Measurements from ENCODE around the gene CCDC40. TPM values are rescaled to one million over a fixed set of nuclear protein-coding genes. Genes with fewer than 3 reads are reported as not detected.

Gene CCDC40
- total and polyA plus RNA-seq, 2 of the 13 experiments (the other 11 are each of a cell fraction or from before 2014, with no cell fraction given), result 4.1 to 5.5 TPM

GRCh38 chr17:80147035-80147822 is 110.8 kb downstream of the CCDC40 start, which contains the start of gene EIF4A3 (continued):
- TF ChIP-seq ZNF263 (CRISPR knock-in tag; IDR thresholded peaks at IDR 0.05) (no peak), NAIF1 (CRISPR knock-in tag; IDR thresholded peaks at IDR 0.05; ENCODE audit: borderline replicate concordance) (peak; percentile 81; the same call in 1 of the 2 replicates), ZNF451 (CRISPR knock-in tag; IDR thresholded peaks at IDR 0.05) (peak; percentile 99), RORA (CRISPR knock-in tag; IDR thresholded peaks at IDR 0.05) (no peak), SRSF1 (optimal IDR thresholded peaks at IDR 0.05; ENCODE audit: low read depth, low read length) (peak; percentile 82), DRAP1 (CRISPR knock-in tag; IDR thresholded peaks at IDR 0.05) (peak; percentile 100), TERF1 (CRISPR knock-in tag; IDR thresholded peaks at IDR 0.05) (no peak; the same call in 1 of the 2 replicates), ZNF691 (CRISPR knock-in tag; IDR thresholded peaks at IDR 0.05; ENCODE audit: borderline replicate concordance, low read depth) (peak; percentile 99), ZNF326 (CRISPR knock-in tag; IDR thresholded peaks at IDR 0.05; ENCODE audit: borderline replicate concordance) (no peak), DPF2 (CRISPR knock-in tag; IDR thresholded peaks at IDR 0.05; ENCODE audit: borderline replicate concordance, low read depth) (no peak), ZIK1 (CRISPR knock-in tag; IDR thresholded peaks at IDR 0.05; ENCODE audit: borderline replicate concordance, low read depth) (peak; percentile 98), TIGD3 (CRISPR knock-in tag; IDR thresholded peaks at IDR 0.05; ENCODE audit: borderline replicate concordance) (peak; percentile 84), GMEB1 (CRISPR knock-in tag; IDR thresholded peaks at IDR 0.05; ENCODE audit: borderline replicate concordance) (peak; percentile 100), ZNF512 (CRISPR knock-in tag; IDR thresholded peaks at IDR 0.05) (no peak), THYN1 (CRISPR knock-in tag; IDR thresholded peaks at IDR 0.05; ENCODE audit: borderline replicate concordance, low read depth) (no peak), REST (IDR thresholded peaks at IDR 0.05; ENCODE audit: borderline replicate concordance in 1 of 2, low read depth in 1 of 2, low read length in 2 of 2) (no peak)
